ENCODE data around the gene MST1.
"Not testable (repeated sequence)": the region's sequence is repeated elsewhere in the genome, so short reads cannot be mapped to it uniquely, and the experiment has no call there.

The MST1 gene

GRCh38 chr3:49700453-49701128 is 11.3 kb upstream of the MST1 start:
- no peak for DNase-seq (ENCODE audit: low read depth)

- DNase-seq (ENCODE audit: low read depth): no peak
Observed at GRCh38 chr3:49700014-49700413, 10.7 kb upstream of the MST1 start.

GRCh38 chr3:49699281-49699979 is 10.2 kb upstream of the MST1 start:
- no peak for DNase-seq (ENCODE audit: low read depth)

GRCh38 chr3:49695350-49696015 is 6.2 kb upstream of the MST1 start:
- not testable (repeated sequence) for DNase-seq (ENCODE audit: low read depth)

GRCh38 chr3:49694409-49695070 is 5.3 kb upstream of the MST1 start:
- not testable (repeated sequence) for DNase-seq (ENCODE audit: low read depth)

GRCh38 chr3:49691481-49691880 is 2.2 kb upstream of the MST1 start:
- DNase-seq (ENCODE audit: low read depth): not testable (repeated sequence)

- DNase-seq (ENCODE audit: low read depth): not testable (repeated sequence)
Observed at GRCh38 chr3:49690856-49691255, 1.6 kb upstream of the MST1 start.

GRCh38 chr3:49689908-49690624 is 792 bp upstream of the MST1 start:
- DNase-seq (ENCODE audit: low read depth): not testable (repeated sequence)

- DNase-seq (ENCODE audit: low read depth): not testable (repeated sequence)
Observed at GRCh38 chr3:49688338-49689045, 782 bp downstream of the MST1 start.

GRCh38 chr3:49687424-49687795 is 1.9 kb downstream of the MST1 start:
- not testable (repeated sequence) for DNase-seq (ENCODE audit: low read depth)

- not testable (repeated sequence) for DNase-seq (ENCODE audit: low read depth)
Observed at GRCh38 chr3:49686769-49687423, 2.4 kb downstream of the MST1 start.

GRCh38 chr3:49686346-49686745 is 2.9 kb downstream of the MST1 start:
- DNase-seq (ENCODE audit: low read depth): not testable (repeated sequence)

- DNase-seq (ENCODE audit: low read depth): not testable (repeated sequence)
Observed at GRCh38 chr3:49685846-49686245, 3.4 kb downstream of the MST1 start.

- DNase-seq (ENCODE audit: low read depth): not testable (repeated sequence)
Observed at GRCh38 chr3:49685103-49685502, 4.2 kb downstream of the MST1 start.

GRCh38 chr3:49684453-49684852 is 4.8 kb downstream of the MST1 start:
- DNase-seq (ENCODE audit: low read depth): not testable (repeated sequence)

- no peak for DNase-seq (ENCODE audit: low read depth)
Observed at GRCh38 chr3:49683162-49683561, 6.1 kb downstream of the MST1 start.

- no peak for DNase-seq (ENCODE audit: low read depth)
Observed at GRCh38 chr3:49681543-49681942, 7.7 kb downstream of the MST1 start.

- DNase-seq (ENCODE audit: low read depth): no peak
Observed at GRCh38 chr3:49681232-49681522, 8.1 kb downstream of the MST1 start.

- DNase-seq (ENCODE audit: low read depth): no peak
Observed at GRCh38 chr3:49680493-49681231, 8.6 kb downstream of the MST1 start.

GRCh38 chr3:49675912-49676311 is 13.4 kb downstream of the MST1 start:
- no peak for DNase-seq (ENCODE audit: low read depth)

All from stimulated activated CD8-positive, alpha-beta memory T cell treated with anti-CD3 and anti-CD28 coated beads, Interleukin-12 subunit alpha, Interleukin-12 subunit beta, amount 100 ng/mL, for 4 hours (primary cell).